IMR-90 (cell line): ENCODE results near the gene SDHA. TPM values are rescaled to one million over a fixed set of nuclear protein-coding genes. Genes with fewer than 3 reads are reported as not detected.

Source experiments
- ATAC-seq: fragments of 200-7000 bp; cut with Tn5 transposase; 2 replicates; pipeline ENCODE4 v1.9.1; 2020; ENCODE audit warnings: low read depth, mild to moderate bottlenecking, moderate library complexity
- BruUV-seq: library from RNA; stranded (reverse); fragments of 400-500 nt; replicated peaks from 2 replicates; lab custom pipeline; 2021; lab: Mats Ljungman, UMichigan
- CTCF ChIA-PET: fragments of 300-600 bp; formaldehyde crosslinking; extraction: SDS; loops from one replicate; lab custom pipeline; 2021; ENCODE audit warnings: antibody characterized with exemption; lab: Yijun Ruan, JAX
- POLR2A ChIA-PET: fragments of 300-600 bp; sonication (Branson Sonifier 250); formaldehyde crosslinking; loops from one replicate; lab custom pipeline; 2022; ENCODE audit warnings: antibody characterized with exemption; ENCODE audit not compliant: unreplicated experiment; lab: Charles Lee
- DNase-seq: peaks from one replicate; pipeline ENCODE4 v3.0.0; 2013
- H2AFZ ChIP-seq: replicated peaks from 2 replicates; pipeline ENCODE3; 2013; ENCODE audit warnings: low read length, mild to moderate bottlenecking; ENCODE audit not compliant: poor library complexity
- H2AK5ac ChIP-seq: 2 replicates; pipeline ENCODE4 v1.6.1; 2013; ENCODE audit warnings: low read depth, low read length, inconsistent platforms
- H2AK9ac ChIP-seq: replicated peaks from 2 replicates; pipeline ENCODE3; 2013; ENCODE audit warnings: mild to moderate bottlenecking, low read depth, low read length, moderate library complexity; ENCODE audit not compliant: poor library complexity
- H2BK120ac ChIP-seq: 2 replicates; pipeline ENCODE4 v1.6.1; 2013; ENCODE audit warnings: low read depth, low read length, inconsistent platforms
- H2BK15ac ChIP-seq: 3 replicates; pipeline ENCODE4 v1.6.1; 2013; ENCODE audit warnings: low read depth, low read length, inconsistent platforms
- H2BK20ac ChIP-seq: 2 replicates; pipeline ENCODE4 v1.6.1; 2013; ENCODE audit warnings: low read depth, mild to moderate bottlenecking, inconsistent platforms, low read length, moderate library complexity
- H2BK5ac ChIP-seq: 2 replicates; pipeline ENCODE4 v1.6.1; 2013; ENCODE audit warnings: mild to moderate bottlenecking, low read depth, low read length, inconsistent platforms; ENCODE audit not compliant: poor library complexity, severe bottlenecking
- H3K14ac ChIP-seq: replicated peaks from 2 replicates; pipeline ENCODE4 v1.6.1; 2013; ENCODE audit warnings: low read depth, low read length, inconsistent platforms
- H3K18ac ChIP-seq: 2 replicates; pipeline ENCODE4 v1.6.1; 2013; ENCODE audit warnings: low read depth, low read length, control low read depth
- H3K23ac ChIP-seq: 2 replicates; pipeline ENCODE4 v1.6.1; 2013; ENCODE audit warnings: low read depth, low read length, inconsistent platforms
- H3K27ac ChIP-seq: 2 replicates; pipeline ENCODE4 v1.5.1; 2013; ENCODE audit warnings: mild to moderate bottlenecking, control low read depth, low read length; ENCODE audit not compliant: insufficient read depth
- H3K27me3 ChIP-seq: 2 replicates; pipeline ENCODE4 v1.6.1; 2013; ENCODE audit warnings: low read length; ENCODE audit not compliant: control insufficient read depth, insufficient read depth
- H3K36me3 ChIP-seq: 2 replicates; pipeline ENCODE4 v1.6.1; 2013; ENCODE audit warnings: low read length, mixed read lengths; ENCODE audit not compliant: control insufficient read depth, insufficient read depth
- H3K4ac ChIP-seq: 2 replicates; pipeline ENCODE4 v1.6.1; 2013; ENCODE audit warnings: low read depth, low read length, inconsistent platforms
- H3K4me1 ChIP-seq: 2 replicates; pipeline ENCODE4 v1.6.1; 2013; ENCODE audit warnings: low read length, mixed read lengths; ENCODE audit not compliant: control insufficient read depth, insufficient read depth
- H3K4me2 ChIP-seq: 2 replicates; pipeline ENCODE4 v1.6.1; 2013; ENCODE audit warnings: low read depth, mild to moderate bottlenecking, control low read depth, low read length, moderate library complexity
- H3K4me3 ChIP-seq: 2 replicates; pipeline ENCODE4 v1.5.1; 2013; ENCODE audit warnings: low read depth, mild to moderate bottlenecking, control low read depth, low read length, moderate library complexity; ENCODE audit not compliant: insufficient read depth
- H3K56ac ChIP-seq: 2 replicates; pipeline ENCODE4 v1.6.1; 2013; ENCODE audit warnings: low read length, inconsistent platforms; ENCODE audit not compliant: insufficient read depth; ENCODE audit errors: extremely low read depth
- H3K79me1 ChIP-seq, 2 experiments: 2 replicates each; pipeline ENCODE4 v1.6.1; 2013; ENCODE audit warnings: low read length in 2 of 2, inconsistent platforms in 1 of 2, low read depth in 1 of 2
- H3K9ac ChIP-seq: 2 replicates; pipeline ENCODE4 v1.6.1; 2013; ENCODE audit warnings: low read depth, low read length, control low read depth
- H3K9me1 ChIP-seq: 2 replicates; pipeline ENCODE4 v1.6.1; 2013; ENCODE audit warnings: low read length, inconsistent platforms; ENCODE audit not compliant: insufficient read depth
- H3K9me3 ChIP-seq: 2 replicates; pipeline ENCODE4 v1.6.1; 2013; ENCODE audit warnings: low read length; ENCODE audit not compliant: control insufficient read depth, insufficient read depth
- H4K20me1 ChIP-seq: 2 replicates; pipeline ENCODE4 v1.6.1; 2013; ENCODE audit warnings: low read length, inconsistent platforms; ENCODE audit not compliant: insufficient read depth
- H4K5ac ChIP-seq: 2 replicates; pipeline ENCODE4 v1.6.1; 2013; ENCODE audit warnings: mild to moderate bottlenecking, low read depth, low read length, control low read depth
- H4K8ac ChIP-seq, 2 experiments: 2 replicates each; pipeline ENCODE4 v1.6.1; 2013; ENCODE audit warnings: low read depth in 2 of 2, low read length in 2 of 2, control low read depth in 1 of 2, inconsistent platforms in 1 of 2
- H4K91ac ChIP-seq: 2 replicates; pipeline ENCODE4 v1.6.1; 2013; ENCODE audit warnings: low read depth, low read length, inconsistent platforms; ENCODE audit not compliant: insufficient read depth
- POLR2A ChIP-seq: IDR thresholded peaks from 2 replicates; pipeline ENCODE4 v1.6.1; 2012; ENCODE audit warnings: mild to moderate bottlenecking, low read depth, low read length
- WGBS, 2 experiments: methylation state at CpG; one replicate each; pipeline versions ENCODE4 v1.1.5 to v1.1.7; 2013; ENCODE audit warnings: missing lambda C conversion rate in 2 of 2; ENCODE audit not compliant: insufficient read length in 1 of 2; ENCODE audit errors: extremely low coverage in 2 of 2; 5-methylcytosine and 5-hydroxymethylcytosine counted together
- dilution Hi-C: fragments of 300-500 bp; cut with HindIII; formaldehyde crosslinking; loops from one replicate; pipeline ENCODE4 v1.14.3; 2018; ENCODE audit warnings: low sequenced_read_pairs; ENCODE audit not compliant: unreplicated experiment
- in situ Hi-C: fragments of 300-500 bp; cut with MboI; formaldehyde crosslinking; loops from 3 replicates; pipeline ENCODE4 v1.14.3; 2019; ENCODE audit warnings: low sequenced_read_pairs, inconsistent platforms, mixed read lengths
- intact Hi-C: fragments of 100-400 bp; cut with micrococcal nuclease; formaldehyde crosslinking; loops from 2 replicates; pipeline ENCODE4 v1.10.0; 2022
- polyA plus RNA-seq, 3 experiments: library from polyadenylated mRNA; depleted of rRNA; stranded (reverse); fragments of >200 nt; gene quantifications; 2 replicates each; pipeline ENCODE4 v1.2.3, GENCODE V29; 2012; ENCODE audit warnings: low replicate concordance in 1 of 3
- total RNA-seq: library from RNA; depleted of rRNA; stranded (reverse); fragments of >200 nt; gene quantifications from 2 replicates; pipeline ENCODE4 v1.2.3, GENCODE V29; 2012
- TF ChIP-seq, protein P1 (sequence below): fragments of 150-350 bp; IDR thresholded peaks from 2 replicates; pipeline ENCODE4 v1.6.1; 2017; ENCODE audit warnings: mild to moderate bottlenecking, antibody characterized with exemption, low read length, low read depth

SDHA gene
- total and polyA plus RNA-seq, 2 of the 4 experiments (the other 2 are of a cell fraction) = 105 to 121 TPM

GRCh38 chr5:169071-169727, 48.9 kb upstream of the SDHA start:
- Histone ChIP-seq H4K5ac (peak overlapping the region; percentile 67), H3K4me2 (no peak overlapping the region), H3K56ac (peak overlapping the region; percentile 19; the same call in 1 of the 2 replicates), H3K4me3 (no peak overlapping the region), H3K18ac (peak overlapping the region; percentile 74), H3K23ac (peak overlapping the region; percentile 50; the same call in 1 of the 2 replicates), H2BK120ac (peak overlapping the region; percentile 89), H4K8ac (peak overlapping the region; percentile 67 to 81), H3K36me3 (no peaks in the 10 kb centered on the region), H3K27ac (peak overlapping the region; percentile 68), H2BK15ac (peak overlapping the region; percentile 95; the same call in 2 of the 3 replicates), H3K27me3 (0 out of 2 replicates have a peak, but pooled peaks cover 3% of the 10 kb centered on the region), H2AK9ac (peak overlapping the region; percentile 94), H2AFZ (peak overlapping the region; percentile 66), H3K9ac (no peak overlapping the region), H4K20me1 (no peaks in the 10 kb centered on the region), H3K4me1 (peaks cover 19% of the 10 kb centered on the region), H3K14ac (peak overlapping the region; percentile 74), H3K9me3 (no peaks in the 10 kb centered on the region), H2BK5ac (peak overlapping the region; percentile 80), H2AK5ac (peak overlapping the region; percentile 98), H2BK20ac (peak overlapping the region; percentile 91), H4K91ac (peak overlapping the region; percentile 92), H3K79me1 (no peaks in the 10 kb centered on the region; a peak in 1 of 4 replicates), H3K4ac (peak overlapping the region; percentile 96), H3K9me1 (peaks cover 24% of the 10 kb centered on the region; the same call in 1 of the 2 replicates)
- intact Hi-C loops (no loop called here), dilution Hi-C loops (no loop called here), in situ Hi-C loops (no loop called here)
- 67% methylated on average over 14 of the region's 32 CpGs; no CpG with 5 or more reads in 1 of the 2 experiments for WGBS, 2 experiments
- CTCF ChIA-PET = interaction anchor here (3.2 kb wide), 1 partner anchor 19 kb away, joined by 19 read pairs; no protein-coding TSS in a partner anchor
- no peak for ATAC-seq
- peak; percentile 83 for DNase-seq
- POLR2A ChIA-PET = no interaction called here
- TF ChIP-seq, protein P1, sequence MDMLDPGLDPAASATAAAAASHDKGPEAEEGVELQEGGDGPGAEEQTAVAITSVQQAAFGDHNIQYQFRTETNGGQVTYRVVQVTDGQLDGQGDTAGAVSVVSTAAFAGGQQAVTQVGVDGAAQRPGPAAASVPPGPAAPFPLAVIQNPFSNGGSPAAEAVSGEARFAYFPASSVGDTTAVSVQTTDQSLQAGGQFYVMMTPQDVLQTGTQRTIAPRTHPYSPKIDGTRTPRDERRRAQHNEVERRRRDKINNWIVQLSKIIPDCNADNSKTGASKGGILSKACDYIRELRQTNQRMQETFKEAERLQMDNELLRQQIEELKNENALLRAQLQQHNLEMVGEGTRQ = peak; percentile 61
- TF ChIP-seq POLR2A = no peak
- no TSS peak for BruUV-seq
